Esophagus (tissue), 2 donors: ENCODE measurements around the gene KDSR. TPM values are rescaled to one million over a fixed set of nuclear protein-coding genes. Genes with fewer than 3 reads are reported as not detected.

Source experiments
- H3K27ac ChIP-seq, 2 donors: one replicate each; pipeline ENCODE4 v1.5.1; 2013; ENCODE audit warnings: low read depth in 2 of 2, mild to moderate bottlenecking in 2 of 2, inconsistent platforms in 1 of 2, low read length in 1 of 2, moderate library complexity in 1 of 2
- H3K27me3 ChIP-seq, 2 donors: one replicate each; pipeline ENCODE4 v1.6.1; 2013; ENCODE audit warnings: low read length in 2 of 2, control low read depth in 1 of 2, mild to moderate bottlenecking in 1 of 2; ENCODE audit not compliant: insufficient read depth in 2 of 2, control insufficient read depth in 1 of 2
- H3K36me3 ChIP-seq, 2 donors: one replicate each; pipeline ENCODE4 v1.6.1; 2013; ENCODE audit warnings: low read length in 1 of 2; ENCODE audit not compliant: control insufficient read depth in 2 of 2, insufficient read depth in 2 of 2
- H3K4me1 ChIP-seq, 2 donors: one replicate each; pipeline ENCODE4 v1.6.1; 2013; ENCODE audit warnings: low read length in 1 of 2; ENCODE audit not compliant: control insufficient read depth in 2 of 2, insufficient read depth in 2 of 2
- H3K4me3 ChIP-seq, 2 donors: one replicate each; pipeline ENCODE4 v1.5.1; 2013; ENCODE audit warnings: low read length in 2 of 2, mild to moderate bottlenecking in 2 of 2, low read depth in 1 of 2, moderate library complexity in 1 of 2
- H3K9me3 ChIP-seq, 2 donors: one replicate each; pipeline ENCODE4 v1.6.1; 2013; ENCODE audit warnings: mild to moderate bottlenecking in 2 of 2, low read depth in 1 of 2, low read length in 1 of 2, moderate library complexity in 1 of 2; ENCODE audit not compliant: control insufficient read depth in 2 of 2, insufficient read depth in 1 of 2
- WGBS, 2 donors: extraction: QIAGEN DNeasy Blood & Tissue Kit; methylation state at CpG; one replicate each; pipeline ENCODE4 v1.1.7; 2013; 5-methylcytosine and 5-hydroxymethylcytosine counted together
- polyA plus RNA-seq, 2 donors: library from polyadenylated mRNA; stranded (reverse); fragments of 200-250 nt; gene quantifications; one replicate each; pipeline ENCODE4 v1.2.3, GENCODE V29; 2013
- donor health status: healthy with polysubstance abuse.
- donor health status: Bipolar disorder and iron deficiency.

The KDSR gene
- polyA plus RNA-seq, 2 donors = 9.8 to 17.9 TPM

GRCh38 chr18:63290166-63290820 lies 76.7 kb downstream of the KDSR start:
- no peaks in the 10 kb centered on the region for H3K4me1 ChIP-seq
- WGBS, 2 donors = 78 to 83% methylated on average over 6 of the region's 6 CpGs
- no peaks in the 10 kb centered on the region for H3K9me3 ChIP-seq
- no peak overlapping the region for H3K4me3 ChIP-seq
- peaks cover 0 to 2% of the 10 kb centered on the region in 2 donors for H3K36me3 ChIP-seq
- H3K27ac ChIP-seq = no peak overlapping the region
- no peaks in the 10 kb centered on the region for H3K27me3 ChIP-seq

- Histone ChIP-seq H3K4me1 (no peaks in the 10 kb centered on the region), H3K9me3 (no peaks in the 10 kb centered on the region), H3K36me3 (peaks cover 0 to 2% of the 10 kb centered on the region in 2 donors), H3K4me3 (no peak overlapping the region), H3K27ac (peak overlapping the region in 1 of 2 donors; percentile 47), H3K27me3 (no peaks in the 10 kb centered on the region)
- WGBS, 2 donors = 60 to 66% methylated on average over 2 of the region's 2 CpGs
Observed at GRCh38 chr18:63288311-63288710, 78.7 kb downstream of the KDSR start.

- Histone ChIP-seq H3K9me3 (no peaks in the 10 kb centered on the region), H3K27ac (no peak overlapping the region), H3K27me3 (no peaks in the 10 kb centered on the region), H3K4me1 (no peaks in the 10 kb centered on the region), H3K4me3 (no peak overlapping the region), H3K36me3 (peaks cover 0 to under 1% of the 10 kb centered on the region in 2 donors)
- 61 to 62% methylated on average over 1 of the region's 1 CpG for WGBS, 2 donors
Observed at GRCh38 chr18:63287691-63288220, 79.2 kb downstream of the KDSR start.

- Histone ChIP-seq H3K4me3 (no peak overlapping the region), H3K9me3 (no peaks in the 10 kb centered on the region), H3K27ac (no peak overlapping the region), H3K4me1 (no peaks in the 10 kb centered on the region), H3K27me3 (no peaks in the 10 kb centered on the region), H3K36me3 (no peaks in the 10 kb centered on the region)
- 81 to 83% methylated on average over 4 of the region's 4 CpGs for WGBS, 2 donors
Observed at GRCh38 chr18:63286926-63287325, 80.1 kb downstream of the KDSR start.

GRCh38 chr18:63284827-63285733 lies 81.9 kb downstream of the KDSR start:
- Histone ChIP-seq H3K36me3 (no peaks in the 10 kb centered on the region), H3K4me3 (no peak overlapping the region), H3K27me3 (no peaks in the 10 kb centered on the region), H3K27ac (peak overlapping the region; percentile 15 to 52), H3K9me3 (no peaks in the 10 kb centered on the region), H3K4me1 (no peaks in the 10 kb centered on the region)
- WGBS, 2 donors = 80 to 83% methylated on average over 14 of the region's 14 CpGs

- H3K36me3 ChIP-seq = no peaks in the 10 kb centered on the region
- no peaks in the 10 kb centered on the region for H3K27me3 ChIP-seq
- H3K9me3 ChIP-seq = no peaks in the 10 kb centered on the region
- H3K4me3 ChIP-seq = no peak overlapping the region
- H3K4me1 ChIP-seq = no peaks in the 10 kb centered on the region
- 90 to 92% methylated on average over 5 of the region's 5 CpGs for WGBS, 2 donors
- H3K27ac ChIP-seq = peak overlapping the region in 1 of 2 donors; percentile 52
Observed at GRCh38 chr18:63284173-63284799, 82.7 kb downstream of the KDSR start.

- no peaks in the 10 kb centered on the region for H3K36me3 ChIP-seq
- H3K27me3 ChIP-seq = no peaks in the 10 kb centered on the region
- 80 to 83% methylated on average over 16 of the region's 16 CpGs for WGBS, 2 donors
- peak overlapping the region in 1 of 2 donors; percentile 34 for H3K27ac ChIP-seq
- no peak overlapping the region for H3K4me3 ChIP-seq
- no peaks in the 10 kb centered on the region for H3K4me1 ChIP-seq
- H3K9me3 ChIP-seq = no peaks in the 10 kb centered on the region
Observed at GRCh38 chr18:63283305-63284094, 83.5 kb downstream of the KDSR start.

- Histone ChIP-seq H3K27ac (no peak overlapping the region), H3K4me3 (no peak overlapping the region), H3K27me3 (no peaks in the 10 kb centered on the region), H3K4me1 (no peaks in the 10 kb centered on the region), H3K9me3 (no peaks in the 10 kb centered on the region), H3K36me3 (no peaks in the 10 kb centered on the region)
Observed at GRCh38 chr18:63282793-63283192, 84.2 kb downstream of the KDSR start.
